Endothelial cell of umbilical vein (primary cell): ENCODE results near the gene TSPAN31.

Experiments
- CTCF ChIP-seq, 2 donors: IDR thresholded peaks; 1 replicate in 1 of 2; 2 replicates in 1 of 2; pipeline ENCODE4 v1.5.1; 2011; ENCODE audit warnings: low read length in 2 of 2, mild to moderate bottlenecking in 2 of 2, moderate library complexity in 2 of 2, control low read depth in 1 of 2, inconsistent platforms in 1 of 2, low read depth in 1 of 2; ENCODE audit not compliant: insufficient read depth in 1 of 2; ENCODE audit errors: extremely low read depth in 1 of 2
- EZH2 ChIP-seq: IDR thresholded peaks from 2 replicates; pipeline ENCODE4 v1.6.1; 2012; ENCODE audit warnings: borderline replicate concordance, low read depth, mild to moderate bottlenecking, moderate library complexity, low read length, inconsistent platforms; ENCODE audit not compliant: severe bottlenecking
- FOS ChIP-seq: IDR thresholded peaks from 2 replicates; pipeline ENCODE4 v1.6.1; 2011; ENCODE audit warnings: mild to moderate bottlenecking, low read length, moderate library complexity, borderline replicate concordance; ENCODE audit not compliant: insufficient read depth
- GATA2 ChIP-seq: IDR thresholded peaks from 2 replicates; pipeline ENCODE4 v1.7.0; 2011; ENCODE audit warnings: low read depth, mild to moderate bottlenecking, moderate library complexity, mixed read lengths, low read length; ENCODE audit not compliant: insufficient read length, insufficient read depth
- JUN ChIP-seq: IDR thresholded peaks from 2 replicates; pipeline ENCODE4 v1.6.1; 2011; ENCODE audit warnings: borderline replicate concordance, low read depth; ENCODE audit not compliant: insufficient read length, insufficient read depth
- MAX ChIP-seq: IDR thresholded peaks from 2 replicates; pipeline ENCODE4 v1.6.1; 2011; ENCODE audit not compliant: insufficient read depth, insufficient read length
- MYC ChIP-seq: IDR thresholded peaks from one replicate; pipeline ENCODE4 v1.6.1; 2011; ENCODE audit warnings: mild to moderate bottlenecking, low read depth, low read length
- POLR2A ChIP-seq: IDR thresholded peaks from 2 replicates; pipeline ENCODE4 v1.6.1; 2012; ENCODE audit warnings: low read depth, mild to moderate bottlenecking, control low read depth, low read length
- POLR2AphosphoS5 ChIP-seq: IDR thresholded peaks from 2 replicates; pipeline ENCODE4 v1.6.1; 2012; ENCODE audit warnings: low read depth, mild to moderate bottlenecking, control low read depth, low read length, moderate library complexity; ENCODE audit not compliant: insufficient read depth

- no peak for TF ChIP-seq CTCF (IDR thresholded peaks at IDR 0.05; ENCODE audit: extremely low read depth in 1 of 2, insufficient read depth in 1 of 2, low read depth in 1 of 2, low read length in 2 of 2)
- no peak for TF ChIP-seq EZH2
- no peak for TF ChIP-seq POLR2A
- no peak for TF ChIP-seq POLR2AphosphoS5
- no peak for TF ChIP-seq JUN
- no peak for TF ChIP-seq MAX
- no peak for TF ChIP-seq FOS
- TF ChIP-seq MYC = no peak
- TF ChIP-seq GATA2 = no peak
These were observed 13.3 kb upstream of the TSPAN31 start for GRCh38 chr12:57731411-57732080.
